K562 (cell line): Measurements from ENCODE around the gene ATP8B4. TPM values are rescaled to one million over a fixed set of nuclear protein-coding genes. Genes with fewer than 3 reads are reported as not detected.
A peak's percentile ranks its signal among the peaks of the same experiment; 100 is the strongest.
"Not testable (repeated sequence)": the region's sequence is repeated elsewhere in the genome, so short reads cannot be mapped to it uniquely, and the experiment has no call there.

Source experiments
- ATAC-seq: fragments of 200-7000 bp; cut with Tn5 transposase; 3 replicates; pipeline ENCODE4 v1.9.1; 2020; ENCODE audit warnings: moderate library complexity
- BruUV-seq: library from RNA; stranded (reverse); fragments of 400-500 nt; replicated peaks from 2 replicates; lab custom pipeline; 2021; lab: Mats Ljungman, UMichigan
- CTCF ChIA-PET: fragments of 300-600 bp; formaldehyde crosslinking; extraction: SDS; loops from one replicate; lab custom pipeline; 2021; ENCODE audit warnings: low intra/inter-chr PET ratio; lab: Yijun Ruan, JAX
- POLR2A ChIA-PET: fragments of 300-600, 350-650 bp; sonication (Branson Sonifier 250); formaldehyde crosslinking; extraction: SDS; loops from one replicate; lab custom pipeline; 2021; ENCODE audit warnings: antibody characterized with exemption, inconsistent platforms; lab: Yijun Ruan, JAX
- DNase-seq, 4 experiments: peaks; one replicate each; pipeline versions ENCODE4 v3.0.0 to v3.0.0-alpha.2; 2011 to 2018; ENCODE audit warnings: low spot score in 3 of 4, mixed read lengths in 3 of 4; ENCODE audit errors: extremely low read depth in 1 of 4
- FAIRE-seq: peaks from 2 replicates; lab custom pipeline; 2011; peaks lifted over from hg19 to GRCh38; lab: Jason Lieb, UNC
- H2AFZ ChIP-seq: 2 replicates; pipeline ENCODE4 v1.6.0; 2011; ENCODE audit warnings: low read depth, low read length, control low read depth, inconsistent platforms
- H3K27ac ChIP-seq: fragments of 200-600 bp; 3 replicates; pipeline ENCODE4 v1.8.0; 2011; ENCODE audit warnings: low read depth, mild to moderate bottlenecking, control low read depth, inconsistent platforms, low read length, moderate library complexity, mixed read lengths; ENCODE audit errors: extremely low read depth
- H3K27me3 ChIP-seq, 2 experiments: fragments of 300-600 bp in 1 of 2; 2 replicates in 1 of 2; 3 replicates in 1 of 2; pipeline versions ENCODE4 v1.6.0 to v1.8.0; 2011; ENCODE audit warnings: inconsistent platforms in 2 of 2, low read length in 2 of 2, mild to moderate bottlenecking in 1 of 2, mixed read lengths in 1 of 2, moderate library complexity in 1 of 2; ENCODE audit not compliant: control insufficient read depth in 2 of 2, insufficient read depth in 2 of 2
- H3K36me3 ChIP-seq: fragments of 300-600 bp; 3 replicates; pipeline ENCODE4 v1.8.0; 2011; ENCODE audit warnings: mild to moderate bottlenecking, low read length, inconsistent platforms; ENCODE audit not compliant: control insufficient read depth, insufficient read depth
- H3K4me1 ChIP-seq, 2 experiments: fragments of 200-600 bp in 1 of 2; replicated peaks in 1 of 2; 2 replicates in 1 of 2; 3 replicates in 1 of 2; pipeline versions ENCODE4 v1.5.1 to v1.8.0; 2011; ENCODE audit warnings: inconsistent platforms in 2 of 2, low read length in 2 of 2, mild to moderate bottlenecking in 1 of 2, mixed read lengths in 1 of 2, moderate library complexity in 1 of 2; ENCODE audit not compliant: control insufficient read depth in 2 of 2, insufficient read depth in 2 of 2
- H3K4me2 ChIP-seq: 2 replicates; pipeline ENCODE4 v1.6.1; 2011; ENCODE audit warnings: low read length, control low read depth, inconsistent platforms, mixed read lengths; ENCODE audit not compliant: insufficient read depth
- H3K4me3 ChIP-seq: fragments of 200-600 bp; sonication (generic), shearing (Covaris generic); 2 replicates; pipeline ENCODE4 v1.5.1; 2016; ENCODE audit warnings: control low read depth, inconsistent platforms
- H3K79me2 ChIP-seq: fragments of 200-600 bp; 3 replicates; pipeline ENCODE4 v1.8.0; 2011; ENCODE audit warnings: low read length, inconsistent platforms; ENCODE audit not compliant: control insufficient read depth, insufficient read depth
- H3K9ac ChIP-seq, 2 experiments: 2 replicates each; pipeline versions ENCODE4 v1.6.0 to v1.6.1; 2011; ENCODE audit warnings: low read depth in 2 of 2, low read length in 2 of 2, control low read depth in 1 of 2, inconsistent platforms in 1 of 2, mild to moderate bottlenecking in 1 of 2, mixed read lengths in 1 of 2; ENCODE audit not compliant: insufficient read depth in 1 of 2
- H3K9me1 ChIP-seq: one replicate; pipeline ENCODE4 v1.6.0; 2011; ENCODE audit warnings: inconsistent platforms, mild to moderate bottlenecking, low read length, moderate library complexity; ENCODE audit not compliant: control insufficient read depth, insufficient read depth
- H3K9me3 ChIP-seq: replicated peaks from 2 replicates; pipeline ENCODE4 v1.5.1; 2011; ENCODE audit warnings: low read depth, low read length, inconsistent platforms; ENCODE audit not compliant: control insufficient read depth, insufficient read depth
- H4K20me1 ChIP-seq: replicated peaks from 2 replicates; pipeline ENCODE4 v1.6.1; 2011; ENCODE audit warnings: low read length, inconsistent platforms, mixed read lengths; ENCODE audit not compliant: control insufficient read depth, insufficient read depth
- CBX1 ChIP-seq: sonication (generic); IDR thresholded peaks from 2 replicates; pipeline ENCODE4 v1.6.1; 2016; ENCODE audit warnings: antibody characterized with exemption, low read depth, mild to moderate bottlenecking
- CEBPB ChIP-seq: fragments of 450-650 bp; IDR thresholded peaks from 2 replicates; pipeline ENCODE4 v1.6.1; 2016; ENCODE audit warnings: missing genetic modification characterization, missing compliant biosample characterization
- SP1 ChIP-seq: sonication (generic); formaldehyde crosslinking; IDR thresholded peaks from 2 replicates; pipeline ENCODE4 v1.8.1; 2022; ENCODE audit warnings: mild to moderate bottlenecking, missing genetic modification reagents
- ZC3H11A ChIP-seq: IDR thresholded peaks from 2 replicates; pipeline ENCODE4 v1.6.1; 2012; ENCODE audit warnings: low read depth, low read length, improper control_type of control experiment
- ZNF232 ChIP-seq: sonication (generic); formaldehyde crosslinking; IDR thresholded peaks from 2 replicates; pipeline ENCODE4 v1.8.0; 2022; ENCODE audit warnings: mild to moderate bottlenecking, missing genetic modification reagents
- ZNF583 ChIP-seq: fragments of 250-450 bp; sonication (Bioruptor Pico); IDR thresholded peaks from 2 replicates; pipeline ENCODE4 v1.4.0; 2020
- WGBS: fragments of 100-300 bp; shearing (Covaris generic); methylation state at CpG from one replicate; pipeline ENCODE4 v1.1.6; 2016; ENCODE audit warnings: low coverage, mixed read lengths; ENCODE audit not compliant: insufficient coverage; ENCODE audit errors: missing lambda C conversion rate; 5-methylcytosine and 5-hydroxymethylcytosine counted together
- in situ Hi-C: fragments of 300-500 bp; cut with MboI; formaldehyde crosslinking; loops from 4 replicates; pipeline ENCODE4 v1.15.0; 2018; ENCODE audit warnings: inconsistent platforms, mixed read lengths
- intact Hi-C: fragments of 100-400 bp; cut with micrococcal nuclease; formaldehyde crosslinking; loops from 2 replicates; pipeline ENCODE4 v1.14.2; 2022
- polyA plus RNA-seq, 8 experiments: library from polyadenylated mRNA; depleted of rRNA in 4 of 8; stranded (reverse) in 5 of 8; unstranded in 3 of 8; fragments of >200 nt; fragmentation: Nextera tagmentation in 2 of 8; fragmentation: Illumina TruSeq in 1 of 8; extraction: Ambion mirVana in 2 of 8; extraction: Trizol in 1 of 8; gene quantifications; 2 replicates each; pipeline versions ENCODE4 v1.2.1 to v1.2.3, GENCODE V29; 2011 to 2014; ENCODE audit warnings: inconsistent platforms in 1 of 8, missing spikeins in 1 of 8
- total RNA-seq, 7 experiments: library from RNA; depleted of rRNA in 6 of 7; stranded (reverse); fragments of >200 nt in 6 of 7; fragmentation: Illumina TruSeq in 2 of 7; extraction: Trizol in 2 of 7; gene quantifications; 2 replicates each; pipeline versions ENCODE4 v1.2.1 to v1.2.3, GENCODE V29; 2011 to 2021; ENCODE audit warnings: low replicate concordance in 1 of 7
- TF ChIP-seq, protein P1 (sequence below): fragments of 450-650 bp; IDR thresholded peaks from 2 replicates; pipeline ENCODE4 v1.6.1; 2016; ENCODE audit warnings: antibody characterized with exemption
- TF ChIP-seq, protein P2 (sequence below): fragments of 250-450 bp; sonication (Bioruptor Pico); IDR thresholded peaks from 2 replicates; pipeline ENCODE4 v1.9.0; 2021; ENCODE audit warnings: mild to moderate bottlenecking
- TF ChIP-seq, protein P3 (sequence below): sonication (generic); formaldehyde crosslinking; IDR thresholded peaks from 2 replicates; pipeline ENCODE4 v1.8.0; 2022; ENCODE audit warnings: mild to moderate bottlenecking, missing genetic modification reagents, borderline replicate concordance

ATP8B4 gene
- total and polyA plus RNA-seq, 9 of the 15 experiments (the other 6 are each of a cell fraction or from before 2014, with no cell fraction given): 0.14 to 2.5 (median 0.44) TPM

DNA sequence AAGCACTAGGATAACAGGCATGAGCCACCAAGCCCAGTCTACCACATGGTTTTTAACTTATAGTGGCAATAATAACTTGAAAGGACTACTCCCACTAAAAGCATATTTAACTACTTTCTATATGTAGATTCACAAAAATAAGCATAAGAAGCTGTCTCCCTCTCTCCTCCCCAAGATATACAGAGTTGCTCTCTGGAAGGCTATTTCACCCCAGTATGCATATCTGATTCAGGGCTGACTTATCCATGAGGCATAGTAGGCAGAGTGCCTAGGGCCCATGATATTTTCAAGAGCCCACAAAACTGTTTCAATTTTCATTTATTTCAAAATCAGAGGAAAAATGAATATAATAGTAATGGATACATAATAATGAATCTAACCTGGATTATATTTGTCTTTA, 20.5 kb downstream of the ATP8B4 start (continued):
- TF ChIP-seq, protein P1, sequence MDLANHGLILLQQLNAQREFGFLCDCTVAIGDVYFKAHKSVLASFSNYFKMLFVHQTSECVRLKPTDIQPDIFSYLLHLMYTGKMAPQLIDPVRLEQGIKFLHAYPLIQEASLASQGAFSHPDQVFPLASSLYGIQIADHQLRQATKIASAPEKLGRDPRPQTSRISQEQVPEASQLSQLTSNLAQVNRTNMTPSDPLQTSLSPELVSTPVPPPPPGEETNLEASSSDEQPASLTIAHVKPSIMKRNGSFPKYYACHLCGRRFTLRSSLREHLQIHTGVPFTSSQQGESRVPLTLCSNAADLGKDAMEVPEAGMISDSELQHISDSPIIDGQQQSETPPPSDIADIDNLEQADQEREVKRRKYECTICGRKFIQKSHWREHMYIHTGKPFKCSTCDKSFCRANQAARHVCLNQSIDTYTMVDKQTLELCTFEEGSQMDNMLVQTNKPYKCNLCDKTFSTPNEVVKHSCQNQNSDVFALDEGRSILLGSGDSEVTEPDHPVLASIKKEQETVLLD: no peak

DNA sequence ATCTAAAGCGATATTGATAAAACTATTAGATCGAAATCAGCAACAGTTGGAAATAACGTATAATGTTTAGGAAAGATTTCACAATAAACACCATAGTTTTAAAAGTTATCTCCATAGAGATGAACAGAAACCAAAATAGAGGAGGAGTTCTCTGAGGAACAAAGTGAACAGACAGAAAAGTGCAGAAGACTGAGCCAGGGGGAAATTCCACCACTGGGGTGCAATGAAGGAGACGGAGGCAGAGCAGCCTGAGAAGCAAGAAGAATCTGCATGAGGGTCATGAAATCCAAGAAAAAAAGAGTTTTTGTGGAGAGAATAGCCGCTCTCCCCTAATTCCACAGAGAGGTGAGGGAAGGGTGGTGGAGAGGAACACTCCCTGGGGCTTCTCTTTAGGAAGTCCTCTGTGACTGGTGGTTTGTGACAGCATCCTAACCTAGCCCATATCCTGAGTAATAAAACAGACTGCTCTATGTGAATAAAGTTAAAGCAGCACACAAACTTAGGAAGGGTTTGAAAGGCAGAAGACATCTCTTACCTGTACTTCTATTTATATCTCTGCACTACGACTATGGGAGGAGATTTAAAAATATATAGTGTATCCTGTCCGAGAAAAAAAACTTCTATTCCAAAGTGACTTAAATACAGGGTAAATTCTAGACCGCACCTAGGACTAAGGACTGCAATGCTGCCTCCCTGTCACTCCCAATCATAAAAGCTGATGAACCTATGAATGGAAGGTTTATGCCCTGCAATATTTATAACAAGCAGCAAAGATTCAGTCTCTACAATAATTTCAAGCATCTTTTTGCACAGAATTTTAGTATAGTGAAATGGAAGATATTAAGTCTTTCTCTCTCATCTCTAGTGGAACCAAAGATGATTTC, 22.9 kb downstream of the ATP8B4 start:
- Histone ChIP-seq H3K9ac (no peak overlapping the region), H3K79me2 (no peaks in the 10 kb centered on the region), H2AFZ (no peak overlapping the region), H3K4me2 (no peak overlapping the region), H3K27ac (no peak overlapping the region), H4K20me1 (no peaks in the 10 kb centered on the region), H3K9me3 (no peaks in the 10 kb centered on the region), H3K36me3 (no peaks in the 10 kb centered on the region), H3K27me3 (no peaks in the 10 kb centered on the region), H3K4me1 (no peaks in the 10 kb centered on the region), H3K9me1 (no peaks in the 10 kb centered on the region), H3K4me3 (no peak overlapping the region)
- BruUV-seq: no TSS peak
- DNase-seq: no peak
- ATAC-seq: 0 out of 3 replicates have a peak, but pooled peaks have one; percentile 36
- intact Hi-C loops: no loop called here
- ChIA-PET POLR2A (no interaction called here), CTCF (no interaction called here)
- WGBS: 7% methylated on average over 8 of the region's 8 CpGs
- no peak for TF ChIP-seq ZC3H11A
- no peak for TF ChIP-seq CBX1
- TF ChIP-seq CEBPB: 0 out of 2 replicates have a peak, but pooled peaks have one; percentile 18
- TF ChIP-seq, protein P2, sequence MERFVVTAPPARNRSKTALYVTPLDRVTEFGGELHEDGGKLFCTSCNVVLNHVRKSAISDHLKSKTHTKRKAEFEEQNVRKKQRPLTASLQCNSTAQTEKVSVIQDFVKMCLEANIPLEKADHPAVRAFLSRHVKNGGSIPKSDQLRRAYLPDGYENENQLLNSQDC (CRISPR knock-in tag): no peak
- no peak for TF ChIP-seq ZNF232 (CRISPR knock-in tag)
- no peak for TF ChIP-seq ZNF583 (CRISPR knock-in tag)
- TF ChIP-seq, protein P3, sequence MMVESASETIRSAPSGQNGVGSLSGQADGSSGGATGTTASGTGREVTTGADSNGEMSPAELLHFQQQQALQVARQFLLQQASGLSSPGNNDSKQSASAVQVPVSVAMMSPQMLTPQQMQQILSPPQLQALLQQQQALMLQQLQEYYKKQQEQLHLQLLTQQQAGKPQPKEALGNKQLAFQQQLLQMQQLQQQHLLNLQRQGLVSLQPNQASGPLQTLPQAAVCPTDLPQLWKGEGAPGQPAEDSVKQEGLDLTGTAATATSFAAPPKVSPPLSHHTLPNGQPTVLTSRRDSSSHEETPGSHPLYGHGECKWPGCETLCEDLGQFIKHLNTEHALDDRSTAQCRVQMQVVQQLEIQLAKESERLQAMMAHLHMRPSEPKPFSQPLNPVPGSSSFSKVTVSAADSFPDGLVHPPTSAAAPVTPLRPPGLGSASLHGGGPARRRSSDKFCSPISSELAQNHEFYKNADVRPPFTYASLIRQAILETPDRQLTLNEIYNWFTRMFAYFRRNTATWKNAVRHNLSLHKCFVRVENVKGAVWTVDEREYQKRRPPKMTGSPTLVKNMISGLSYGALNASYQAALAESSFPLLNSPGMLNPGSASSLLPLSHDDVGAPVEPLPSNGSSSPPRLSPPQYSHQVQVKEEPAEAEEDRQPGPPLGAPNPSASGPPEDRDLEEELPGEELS (CRISPR knock-in tag): no peak
- no peak for TF ChIP-seq SP1 (CRISPR knock-in tag)
- FAIRE-seq: no peak
- in situ Hi-C loops: no loop called here

DNA sequence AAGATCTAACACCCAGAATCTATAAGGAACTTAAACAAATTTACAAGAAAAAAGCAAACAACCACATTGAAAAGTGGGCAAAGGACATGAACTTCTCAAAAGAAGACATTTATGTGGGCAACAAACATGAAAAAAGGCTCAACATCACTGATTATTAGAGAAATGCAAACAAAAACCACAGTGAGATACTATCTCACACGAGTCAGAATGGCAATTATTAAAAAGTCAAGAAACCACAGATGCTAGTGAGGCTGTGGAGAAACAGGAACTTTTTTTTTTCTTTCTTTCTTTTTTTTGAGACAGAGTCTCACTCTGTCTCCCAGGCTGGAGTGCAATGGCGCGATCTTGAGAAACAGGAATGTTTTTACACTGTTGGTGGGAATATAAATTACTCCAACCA, 29.6 kb downstream of the ATP8B4 start:
- FAIRE-seq, in situ Hi-C loops: not testable (repeated sequence)
- WGBS: 11% methylated on average over 3 of the region's 3 CpGs

More for the DNA sequence above, 29.6 kb downstream of the ATP8B4 start:
- POLR2A ChIA-PET, H3K4me2 ChIP-seq, H3K4me1 ChIP-seq, H3K36me3 ChIP-seq, H3K27ac ChIP-seq, H2AFZ ChIP-seq, ATAC-seq, intact Hi-C loops, H4K20me1 ChIP-seq, CTCF ChIA-PET, H3K9ac ChIP-seq, H3K79me2 ChIP-seq, H3K9me1 ChIP-seq, BruUV-seq, DNase-seq, H3K4me3 ChIP-seq, H3K9me3 ChIP-seq, H3K27me3 ChIP-seq: not testable (repeated sequence)
